ENCODE data around the gene CRIP3. TPM values are rescaled to one million over a fixed set of nuclear protein-coding genes. Genes with fewer than 3 reads are reported as not detected.

CRIP3 gene
- total and polyA plus RNA-seq, 4 donors: 1.1 to 9.5 (median 2.4) TPM

- no peak overlapping the region for H3K9ac ChIP-seq (ENCODE audit: low read depth in 1 of 2, low read length in 2 of 2)
- no peaks in the 10 kb centered on the region for H3K27me3 ChIP-seq (ENCODE audit: control insufficient read depth in 4 of 4, insufficient read depth in 4 of 4, low read length in 3 of 4)
- peak overlapping the region in 1 of 3 donors; percentile 68 for H3K4me3 ChIP-seq (ENCODE audit: low read depth in 1 of 3, low read length in 3 of 3)
- no peak for DNase-seq (ENCODE audit: low spot score)
- peaks cover 37 to 75% (median 64%) of the 10 kb centered on the region in 4 donors for H3K4me1 ChIP-seq (ENCODE audit: control insufficient read depth in 4 of 4, insufficient read depth in 4 of 4, low read length in 3 of 4)
- no peaks in the 10 kb centered on the region for H3K36me3 ChIP-seq (ENCODE audit: control insufficient read depth in 4 of 4, insufficient read depth in 3 of 4, low read depth in 1 of 4, low read length in 3 of 4)
- H3K27ac ChIP-seq (ENCODE audit: low read depth in 1 of 2, low read length in 2 of 2): peak overlapping the region; percentile 86 to 90
- peak in 1 of 2 donors; percentile 40 for TF ChIP-seq JUND (IDR thresholded peaks at IDR 0.05)
- TF ChIP-seq, protein P1, sequence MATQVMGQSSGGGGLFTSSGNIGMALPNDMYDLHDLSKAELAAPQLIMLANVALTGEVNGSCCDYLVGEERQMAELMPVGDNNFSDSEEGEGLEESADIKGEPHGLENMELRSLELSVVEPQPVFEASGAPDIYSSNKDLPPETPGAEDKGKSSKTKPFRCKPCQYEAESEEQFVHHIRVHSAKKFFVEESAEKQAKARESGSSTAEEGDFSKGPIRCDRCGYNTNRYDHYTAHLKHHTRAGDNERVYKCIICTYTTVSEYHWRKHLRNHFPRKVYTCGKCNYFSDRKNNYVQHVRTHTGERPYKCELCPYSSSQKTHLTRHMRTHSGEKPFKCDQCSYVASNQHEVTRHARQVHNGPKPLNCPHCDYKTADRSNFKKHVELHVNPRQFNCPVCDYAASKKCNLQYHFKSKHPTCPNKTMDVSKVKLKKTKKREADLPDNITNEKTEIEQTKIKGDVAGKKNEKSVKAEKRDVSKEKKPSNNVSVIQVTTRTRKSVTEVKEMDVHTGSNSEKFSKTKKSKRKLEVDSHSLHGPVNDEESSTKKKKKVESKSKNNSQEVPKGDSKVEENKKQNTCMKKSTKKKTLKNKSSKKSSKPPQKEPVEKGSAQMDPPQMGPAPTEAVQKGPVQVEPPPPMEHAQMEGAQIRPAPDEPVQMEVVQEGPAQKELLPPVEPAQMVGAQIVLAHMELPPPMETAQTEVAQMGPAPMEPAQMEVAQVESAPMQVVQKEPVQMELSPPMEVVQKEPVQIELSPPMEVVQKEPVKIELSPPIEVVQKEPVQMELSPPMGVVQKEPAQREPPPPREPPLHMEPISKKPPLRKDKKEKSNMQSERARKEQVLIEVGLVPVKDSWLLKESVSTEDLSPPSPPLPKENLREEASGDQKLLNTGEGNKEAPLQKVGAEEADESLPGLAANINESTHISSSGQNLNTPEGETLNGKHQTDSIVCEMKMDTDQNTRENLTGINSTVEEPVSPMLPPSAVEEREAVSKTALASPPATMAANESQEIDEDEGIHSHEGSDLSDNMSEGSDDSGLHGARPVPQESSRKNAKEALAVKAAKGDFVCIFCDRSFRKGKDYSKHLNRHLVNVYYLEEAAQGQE (IDR thresholded peaks at IDR 0.05): peak; percentile 35
- TF ChIP-seq SP1 (IDR thresholded peaks at IDR 0.05): peak; percentile 86
- TF ChIP-seq, protein P2, sequence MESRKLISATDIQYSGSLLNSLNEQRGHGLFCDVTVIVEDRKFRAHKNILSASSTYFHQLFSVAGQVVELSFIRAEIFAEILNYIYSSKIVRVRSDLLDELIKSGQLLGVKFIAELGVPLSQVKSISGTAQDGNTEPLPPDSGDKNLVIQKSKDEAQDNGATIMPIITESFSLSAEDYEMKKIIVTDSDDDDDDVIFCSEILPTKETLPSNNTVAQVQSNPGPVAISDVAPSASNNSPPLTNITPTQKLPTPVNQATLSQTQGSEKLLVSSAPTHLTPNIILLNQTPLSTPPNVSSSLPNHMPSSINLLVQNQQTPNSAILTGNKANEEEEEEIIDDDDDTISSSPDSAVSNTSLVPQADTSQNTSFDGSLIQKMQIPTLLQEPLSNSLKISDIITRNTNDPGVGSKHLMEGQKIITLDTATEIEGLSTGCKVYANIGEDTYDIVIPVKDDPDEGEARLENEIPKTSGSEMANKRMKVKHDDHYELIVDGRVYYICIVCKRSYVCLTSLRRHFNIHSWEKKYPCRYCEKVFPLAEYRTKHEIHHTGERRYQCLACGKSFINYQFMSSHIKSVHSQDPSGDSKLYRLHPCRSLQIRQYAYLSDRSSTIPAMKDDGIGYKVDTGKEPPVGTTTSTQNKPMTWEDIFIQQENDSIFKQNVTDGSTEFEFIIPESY (IDR thresholded peaks at IDR 0.05): no peak
- peak; percentile 89 to 94 for TF ChIP-seq RXRA (IDR thresholded peaks at IDR 0.05)
- TF ChIP-seq HNF4G (IDR thresholded peaks at IDR 0.05): peak; percentile 86
- peak; percentile 94 to 96 for TF ChIP-seq HNF4A (conservative IDR thresholded peaks at IDR 0.05)
- no peak for TF ChIP-seq NR2F2 (IDR thresholded peaks at IDR 0.05)
- TF ChIP-seq YY1 (IDR thresholded peaks at IDR 0.05): no peak
- TF ChIP-seq ATF3 (IDR thresholded peaks at IDR 0.05): no peak
- no peak for TF ChIP-seq TAF1 (conservative IDR thresholded peaks at IDR 0.05)
- TF ChIP-seq RAD21 (IDR thresholded peaks at IDR 0.05): peak; percentile 15 to 37
- TF ChIP-seq, protein P3, sequence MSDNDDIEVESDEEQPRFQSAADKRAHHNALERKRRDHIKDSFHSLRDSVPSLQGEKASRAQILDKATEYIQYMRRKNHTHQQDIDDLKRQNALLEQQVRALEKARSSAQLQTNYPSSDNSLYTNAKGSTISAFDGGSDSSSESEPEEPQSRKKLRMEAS (IDR thresholded peaks at IDR 0.05): no peak
- TF ChIP-seq EGR1 (IDR thresholded peaks at IDR 0.05; ENCODE audit: low read depth in 2 of 2): peak in 1 of 2 donors; percentile 13
- peak in 1 of 2 donors; percentile 22 for TF ChIP-seq GABPA (IDR thresholded peaks at IDR 0.05 in 1 of 2, conservative IDR thresholded peaks at IDR 0.05 in 1 of 2)
- TF ChIP-seq FOXA1 (IDR thresholded peaks at IDR 0.05): no peak
- no peak for TF ChIP-seq FOXA2 (IDR thresholded peaks at IDR 0.05)
- no peak for TF ChIP-seq CTCF (IDR thresholded peaks at IDR 0.05; ENCODE audit: low read depth, low read length, missing input control)
- H3K9me3 ChIP-seq (ENCODE audit: control insufficient read depth in 4 of 4, low read length in 3 of 4): no peaks in the 10 kb centered on the region
- WGBS: 34% methylated on average over 11 of the region's 11 CpGs
Measured at GRCh38 chr6:43276577-43277305, 31.9 kb downstream of the CRIP3 start.
